ENCODE results near the gene CAMSAP2. TPM values are rescaled to one million over a fixed set of nuclear protein-coding genes. Genes with fewer than 3 reads are reported as not detected.

CAMSAP2 gene
- total RNA-seq, 2 donors from 2014 or later, result 8.8 to 19.1 TPM

GRCh38 chr1:200856716-200857357, 118.1 kb downstream of the CAMSAP2 start:
- Histone ChIP-seq H3K4me3 (no peak overlapping the region), H3K27me3 (no peaks in the 10 kb centered on the region), H3K4me1 (no peaks in the 10 kb centered on the region), H3K27ac (no peak overlapping the region), H3K36me3 (replicated peaks in 1 of 2; ENCODE audit: insufficient read depth in 1 of 2, low read depth in 2 of 2) (peaks cover 0 to 2% of the 10 kb centered on the region in 2 donors), H3K9me3 (no peaks in the 10 kb centered on the region)
- intact Hi-C loops (cut with DNase I), result no loop called here
- TF ChIP-seq POLR2A (IDR thresholded peaks at IDR 0.05), result no peak
- no peak for DNase-seq
- WGBS, 2 donors, result 83 to 89% methylated on average over 2 of the region's 2 CpGs
- no peak for ATAC-seq

- TF ChIP-seq POLR2A (IDR thresholded peaks at IDR 0.05), result no peak
- TF ChIP-seq, protein P1, sequence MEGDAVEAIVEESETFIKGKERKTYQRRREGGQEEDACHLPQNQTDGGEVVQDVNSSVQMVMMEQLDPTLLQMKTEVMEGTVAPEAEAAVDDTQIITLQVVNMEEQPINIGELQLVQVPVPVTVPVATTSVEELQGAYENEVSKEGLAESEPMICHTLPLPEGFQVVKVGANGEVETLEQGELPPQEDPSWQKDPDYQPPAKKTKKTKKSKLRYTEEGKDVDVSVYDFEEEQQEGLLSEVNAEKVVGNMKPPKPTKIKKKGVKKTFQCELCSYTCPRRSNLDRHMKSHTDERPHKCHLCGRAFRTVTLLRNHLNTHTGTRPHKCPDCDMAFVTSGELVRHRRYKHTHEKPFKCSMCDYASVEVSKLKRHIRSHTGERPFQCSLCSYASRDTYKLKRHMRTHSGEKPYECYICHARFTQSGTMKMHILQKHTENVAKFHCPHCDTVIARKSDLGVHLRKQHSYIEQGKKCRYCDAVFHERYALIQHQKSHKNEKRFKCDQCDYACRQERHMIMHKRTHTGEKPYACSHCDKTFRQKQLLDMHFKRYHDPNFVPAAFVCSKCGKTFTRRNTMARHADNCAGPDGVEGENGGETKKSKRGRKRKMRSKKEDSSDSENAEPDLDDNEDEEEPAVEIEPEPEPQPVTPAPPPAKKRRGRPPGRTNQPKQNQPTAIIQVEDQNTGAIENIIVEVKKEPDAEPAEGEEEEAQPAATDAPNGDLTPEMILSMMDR (IDR thresholded peaks at IDR 0.05), result no peak
- no peak overlapping the region for H3K4me3 ChIP-seq
- no peaks in the 10 kb centered on the region for H3K4me1 ChIP-seq
- intact Hi-C loops (cut with DNase I), result no loop called here
- no peak overlapping the region for H3K27ac ChIP-seq
- H3K9me3 ChIP-seq, result no peaks in the 10 kb centered on the region
- ATAC-seq, result no peak
- DNase-seq, result no peak
- 82 to 86% methylated on average over 1 of the region's 1 CpG for WGBS, 2 donors
- no peaks in the 10 kb centered on the region for H3K27me3 ChIP-seq
- H3K36me3 ChIP-seq (replicated peaks in 1 of 2; ENCODE audit: insufficient read depth in 1 of 2, low read depth in 2 of 2), result peaks cover 0 to 2% of the 10 kb centered on the region in 2 donors
These were observed 119.1 kb downstream of the CAMSAP2 start for GRCh38 chr1:200857804-200858203.

GRCh38 chr1:200861937-200862647, 123.4 kb downstream of the CAMSAP2 start:
- H3K27ac ChIP-seq, result no peak overlapping the region
- H3K4me1 ChIP-seq, result no peaks in the 10 kb centered on the region
- no peaks in the 10 kb centered on the region for H3K9me3 ChIP-seq
- TF ChIP-seq POLR2A (IDR thresholded peaks at IDR 0.05), result no peak
- TF ChIP-seq, protein P1 (IDR thresholded peaks at IDR 0.05), result no peak
- H3K4me3 ChIP-seq, result no peak overlapping the region
- no peaks in the 10 kb centered on the region for H3K27me3 ChIP-seq
- 87 to 94% methylated on average over 2 of the region's 2 CpGs for whole genome bisulfite sequencing, 2 donors
- peaks cover 0 to 2% of the 10 kb centered on the region in 2 donors for H3K36me3 ChIP-seq (replicated peaks in 1 of 2; ENCODE audit: insufficient read depth in 1 of 2, low read depth in 2 of 2)
- DNase-seq (no peak), ATAC-seq (no peak)
- intact Hi-C loops (cut with DNase I), result no loop called here

DNA sequence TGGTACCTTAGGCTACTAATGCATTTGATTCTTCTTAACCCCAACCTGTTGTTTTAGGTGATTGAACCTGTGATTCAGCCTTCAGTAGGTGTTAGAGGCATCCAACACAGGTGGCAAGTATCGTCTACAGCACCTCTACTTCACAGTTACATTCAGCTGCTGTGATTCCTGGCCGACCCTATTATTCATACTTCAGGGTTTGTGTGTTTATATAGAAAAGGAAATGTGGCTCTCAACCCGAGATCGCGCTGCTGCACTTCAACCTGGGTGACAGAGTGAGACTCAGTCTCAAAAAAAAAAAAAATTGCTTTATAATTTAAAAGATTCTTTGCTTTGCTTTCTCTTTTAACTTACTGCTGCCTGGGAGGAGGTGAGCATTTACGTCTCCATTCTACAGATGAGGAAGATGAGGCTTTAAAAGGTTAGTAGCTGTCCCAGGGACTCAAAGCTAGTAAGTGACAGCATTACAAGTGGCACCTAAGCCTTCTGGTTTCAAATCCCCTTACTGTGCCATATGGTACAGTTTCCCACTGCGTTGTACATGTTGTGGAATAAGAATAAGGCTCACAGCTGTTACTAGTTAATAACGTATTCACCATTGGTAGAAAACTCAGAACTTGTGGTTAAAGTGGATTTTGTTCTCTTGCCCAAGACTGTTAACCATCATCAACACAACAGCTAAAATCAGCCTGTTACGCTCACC, 124.2 kb downstream of the CAMSAP2 start:
- peaks cover 0 to 2% of the 10 kb centered on the region in 2 donors for H3K36me3 ChIP-seq (replicated peaks in 1 of 2; ENCODE audit: insufficient read depth in 1 of 2, low read depth in 2 of 2)
- intact Hi-C loops (cut with DNase I), result no loop called here
- no peak overlapping the region for H3K4me3 ChIP-seq
- TF ChIP-seq, protein P1 (IDR thresholded peaks at IDR 0.05), result no peak
- no peak for TF ChIP-seq POLR2A (IDR thresholded peaks at IDR 0.05)
- WGBS, 2 donors, result 82 to 85% methylated on average over 9 of the region's 9 CpGs
- H3K27me3 ChIP-seq, result no peaks in the 10 kb centered on the region
- no peaks in the 10 kb centered on the region for H3K9me3 ChIP-seq
- no peak for ATAC-seq
- H3K4me1 ChIP-seq, result no peaks in the 10 kb centered on the region
- DNase-seq, result no peak
- no peak overlapping the region for H3K27ac ChIP-seq

DNA sequence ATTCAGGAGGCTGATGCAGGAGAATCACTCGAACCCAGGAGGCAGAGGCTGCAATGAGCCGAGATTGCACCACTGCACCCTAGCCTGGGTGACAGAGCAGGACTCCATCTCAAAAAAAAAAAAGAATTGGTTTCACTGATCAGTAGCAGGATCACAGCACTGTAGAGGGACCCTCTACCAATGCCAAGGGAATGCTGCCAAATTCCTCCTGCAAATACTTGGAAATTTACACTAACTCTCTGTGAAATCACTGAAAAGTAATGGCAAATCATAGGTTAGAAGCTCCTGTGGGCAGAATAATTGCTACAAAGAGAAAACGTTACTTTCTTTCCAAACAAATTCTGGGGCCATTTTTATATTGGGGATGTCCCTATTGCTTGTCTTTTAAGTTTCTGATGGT, 127.4 kb downstream of the CAMSAP2 start:
- no peaks in the 10 kb centered on the region for H3K9me3 ChIP-seq
- ATAC-seq, result no peak
- H3K4me3 ChIP-seq, result no peak overlapping the region
- no peaks in the 10 kb centered on the region for H3K36me3 ChIP-seq (replicated peaks in 1 of 2; ENCODE audit: insufficient read depth in 1 of 2, low read depth in 2 of 2)
- H3K27ac ChIP-seq, result no peak overlapping the region
- no peak for DNase-seq
- H3K27me3 ChIP-seq, result no peaks in the 10 kb centered on the region
- no peaks in the 10 kb centered on the region for H3K4me1 ChIP-seq
- TF ChIP-seq, protein P1 (IDR thresholded peaks at IDR 0.05), result no peak
- TF ChIP-seq POLR2A (IDR thresholded peaks at IDR 0.05), result no peak
- 70 to 73% methylated on average over 3 of the region's 3 CpGs for WGBS, 2 donors
- intact Hi-C loops (cut with DNase I), result no loop called here
